HG03196 (cell line): ENCODE measurements around the gene TXNDC17.
"Not testable (repeated sequence)": the region's sequence is repeated elsewhere in the genome, so short reads cannot be mapped to it uniquely, and the experiment has no call there.

Experiments used
- ATAC-seq: cut with Tn5 transposase; IDR thresholded peaks from one replicate; pipeline ENCODE4 v1.9.1; 2021; ENCODE audit not compliant: unreplicated experiment

Gene TXNDC17

DNA sequence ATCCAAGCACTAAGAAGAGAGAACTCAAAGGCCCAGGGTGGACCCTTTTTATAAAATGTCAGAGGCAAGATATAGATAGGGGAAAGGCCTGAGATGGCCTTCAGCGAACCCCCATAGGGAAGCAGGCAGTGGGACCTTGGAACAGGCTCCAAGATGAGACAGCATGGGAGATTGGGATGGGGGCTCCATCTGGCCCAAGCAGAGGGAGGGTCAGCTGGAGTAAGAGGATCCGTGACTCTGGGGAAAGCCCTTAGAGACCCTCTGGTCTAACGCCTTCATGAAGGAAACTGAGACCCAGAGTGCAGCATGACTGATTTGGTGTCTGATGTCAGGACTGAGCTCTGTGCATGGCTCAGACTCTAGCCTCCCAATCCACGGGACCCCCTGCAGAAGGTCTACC lies 41.5 kb downstream of the TXNDC17 start:
- no peak for ATAC-seq

DNA sequence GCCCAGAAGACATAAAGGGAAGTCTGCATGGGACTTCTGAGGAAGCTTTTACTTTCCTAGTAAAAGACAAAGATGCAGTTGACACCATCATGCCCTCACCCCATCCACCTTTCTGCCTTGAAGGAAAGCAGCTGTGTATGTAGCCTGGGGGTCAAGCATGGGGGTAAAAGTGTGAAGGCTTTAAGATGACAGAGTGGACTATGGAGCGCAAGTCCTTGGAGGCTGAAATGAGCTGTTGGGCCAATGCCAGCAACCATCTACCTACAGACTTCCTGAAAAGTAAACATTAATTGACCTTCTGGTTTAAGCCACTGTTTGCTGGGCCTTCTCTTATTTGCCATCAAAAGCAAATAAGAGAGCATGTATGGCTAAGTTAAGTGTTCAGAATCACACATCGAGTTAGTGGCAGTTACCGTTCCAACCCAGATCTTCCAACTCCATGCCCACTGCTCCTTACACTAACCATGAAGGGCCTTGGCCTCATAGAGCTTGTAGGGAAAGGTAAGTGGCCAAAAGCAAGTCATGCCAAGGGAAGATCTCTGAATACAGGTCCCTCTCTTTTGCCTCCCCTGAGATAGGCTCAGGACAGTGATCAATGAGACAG lies 42.3 kb downstream of the TXNDC17 start:
- no peak for ATAC-seq

DNA sequence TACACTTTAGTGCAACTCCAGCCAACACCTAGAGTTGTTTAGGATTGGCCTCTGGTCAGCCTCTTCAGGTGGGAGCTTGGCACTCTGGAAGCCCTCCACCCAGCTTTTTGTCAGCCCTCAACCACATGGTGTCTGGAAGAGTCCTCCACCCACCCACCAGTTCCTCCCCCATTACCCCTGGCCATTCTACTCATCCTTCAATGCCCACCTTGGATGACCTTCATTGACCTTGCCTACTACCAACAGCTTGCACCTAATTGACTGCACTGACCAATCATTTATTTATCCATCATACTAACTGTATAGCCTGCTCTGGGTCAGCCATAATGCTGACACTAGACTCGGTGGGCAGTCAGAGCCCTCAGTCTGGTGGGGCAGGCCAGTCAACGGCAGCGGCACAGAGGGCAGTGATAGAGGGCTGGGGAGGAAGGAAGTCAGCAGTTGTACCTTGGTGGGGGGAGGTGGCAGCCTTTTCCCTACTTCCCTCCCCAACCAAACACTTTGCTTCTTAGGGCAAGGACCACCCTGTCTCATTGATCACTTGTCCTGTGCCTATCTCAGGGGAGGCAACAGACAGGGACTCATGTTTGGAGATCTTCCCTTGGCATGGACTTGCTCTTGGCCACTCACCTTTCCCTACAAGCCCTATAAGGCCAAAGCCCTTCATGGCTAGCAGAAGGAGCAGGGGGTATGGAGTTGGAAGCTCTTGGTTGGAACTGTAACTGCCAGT lies 43.0 kb downstream of the TXNDC17 start:
- no peak for ATAC-seq

DNA sequence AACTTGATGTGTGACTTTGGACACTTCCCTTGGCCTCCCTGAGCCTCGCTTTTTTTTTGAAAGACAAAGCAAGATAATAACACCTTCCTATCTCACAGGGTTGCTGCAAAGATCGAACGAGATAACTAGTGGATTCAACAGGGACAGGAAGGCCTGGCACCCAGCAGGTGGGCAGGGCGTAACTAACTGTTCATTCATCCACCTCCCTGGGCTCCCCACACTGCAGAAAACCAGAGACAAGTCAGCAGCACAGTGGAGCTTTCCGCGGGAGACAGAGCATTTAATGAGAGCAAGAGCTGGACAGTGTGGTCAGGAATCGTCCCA lies 43.6 kb downstream of the TXNDC17 start:
- no peak for ATAC-seq

DNA sequence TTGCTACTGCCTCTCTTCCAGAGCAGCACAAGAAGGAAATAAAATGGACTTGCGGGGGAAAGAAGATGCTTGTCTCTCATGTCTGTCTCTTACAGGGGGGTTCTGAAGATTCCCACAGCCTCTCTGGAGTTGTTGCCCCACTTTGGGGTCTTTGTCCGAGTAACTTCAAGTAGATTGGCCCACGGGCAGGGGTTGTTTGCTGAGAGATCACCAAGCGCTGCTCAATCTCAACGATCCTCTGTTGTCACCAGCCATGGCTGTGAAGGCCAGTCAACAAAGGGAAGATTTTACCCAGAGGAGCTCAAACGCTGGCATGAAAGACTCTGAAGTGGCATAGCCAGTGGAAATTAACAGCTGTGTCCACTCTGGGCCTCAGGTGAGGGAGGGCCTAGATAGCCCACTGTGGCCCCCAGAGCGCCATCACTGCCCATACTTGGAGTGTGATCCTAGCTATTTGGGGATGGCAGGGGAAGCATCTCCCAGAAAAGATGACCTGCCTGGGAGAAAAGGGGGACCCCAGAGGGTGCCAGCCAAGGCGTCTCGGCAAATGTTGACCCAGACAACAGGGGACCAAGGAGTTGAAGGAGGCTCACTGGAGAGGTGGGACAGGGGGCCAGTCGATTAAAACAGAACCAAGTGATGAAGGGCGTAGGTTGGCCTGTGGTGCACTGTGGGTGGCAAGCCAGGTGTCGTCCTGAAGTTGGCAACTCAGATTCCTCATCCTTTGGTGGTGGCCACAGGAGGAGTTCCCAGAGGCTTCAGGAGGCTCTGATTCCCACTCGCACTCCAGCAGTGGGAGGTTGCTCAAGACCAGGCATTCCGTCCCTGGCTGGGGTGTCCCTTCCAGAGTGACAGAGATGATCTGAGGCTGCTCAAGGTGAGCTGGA lies 44.3 kb downstream of the TXNDC17 start:
- ATAC-seq: no peak

DNA sequence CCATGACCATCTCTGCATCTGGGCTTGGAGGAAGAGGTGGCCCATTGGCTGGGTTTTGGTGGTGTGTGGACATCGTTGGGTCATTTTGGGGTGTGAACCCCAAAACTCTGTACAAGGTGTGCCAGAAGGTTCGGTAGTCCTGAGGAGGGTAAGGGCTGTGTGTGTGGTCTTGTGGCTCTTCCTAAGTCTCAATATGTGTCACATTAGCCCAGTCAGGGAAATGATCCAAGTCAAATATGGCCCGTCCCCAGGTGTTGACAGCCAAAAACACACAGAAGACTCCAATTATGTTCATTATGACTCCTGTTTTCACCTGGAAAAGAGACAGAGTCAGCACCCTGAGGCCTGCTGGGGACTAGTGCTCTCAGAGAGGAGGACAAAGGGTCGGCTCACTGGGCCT lies 45.2 kb downstream of the TXNDC17 start:
- no peak for ATAC-seq

DNA sequence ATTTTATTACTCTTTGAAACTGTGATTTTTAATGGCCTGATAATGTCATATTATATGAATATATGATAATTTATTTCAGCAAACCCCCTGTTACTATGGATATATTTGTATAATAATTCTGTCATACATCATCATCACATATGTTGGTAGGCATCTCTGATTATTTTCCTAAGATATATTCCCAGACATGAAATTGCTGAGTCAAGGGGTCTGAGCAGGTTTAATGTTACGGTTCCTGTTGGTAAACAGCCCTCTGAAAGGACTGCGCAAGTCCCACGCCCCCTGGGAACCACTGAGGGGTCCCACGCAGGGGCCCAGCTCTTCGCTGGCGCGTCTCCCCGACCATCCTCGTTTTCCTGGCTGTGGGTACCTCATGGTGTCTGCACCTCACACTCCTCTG lies 48.1 kb downstream of the TXNDC17 start:
- no peak for ATAC-seq

DNA sequence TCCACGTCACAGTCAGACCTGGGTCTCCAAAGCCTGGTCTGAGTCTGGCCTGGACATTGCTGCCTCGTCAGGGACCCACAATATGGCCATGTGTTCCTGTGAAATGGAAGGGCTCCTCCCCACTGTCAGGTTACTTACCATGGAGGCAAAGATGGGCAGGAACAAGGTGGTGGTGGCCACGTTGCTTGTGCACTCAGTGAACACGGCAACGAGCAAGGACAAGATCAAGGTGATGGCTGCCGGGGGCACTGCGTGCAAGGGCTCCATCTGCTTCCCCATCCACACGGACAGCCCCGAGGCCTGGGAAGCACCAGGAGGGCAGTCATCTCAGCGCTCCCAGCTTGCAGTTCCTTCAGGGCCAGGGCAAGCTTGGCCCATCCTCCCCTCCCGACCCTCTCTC lies 49.8 kb downstream of the TXNDC17 start:
- no peak for ATAC-seq

DNA sequence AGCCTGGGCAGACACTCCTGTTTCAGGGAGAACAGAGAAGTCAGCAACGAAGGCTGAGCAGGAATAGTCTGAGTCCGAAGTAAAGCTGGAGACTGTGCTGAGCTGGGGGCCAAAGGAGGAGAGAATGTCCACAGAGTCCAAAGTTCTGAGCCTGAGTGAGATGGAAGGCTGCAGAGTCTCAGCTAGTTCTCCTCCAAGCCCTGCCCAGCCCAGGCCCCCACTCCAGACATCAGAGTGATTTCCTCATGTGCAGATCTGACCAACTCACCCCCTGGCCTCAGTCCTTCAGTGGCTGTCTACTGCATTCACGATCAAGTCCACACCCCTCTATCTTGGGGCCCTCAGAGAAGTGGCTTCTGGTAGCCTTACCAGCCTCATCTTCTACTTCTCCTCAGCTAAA lies 50.7 kb downstream of the TXNDC17 start:
- no peak for ATAC-seq

DNA sequence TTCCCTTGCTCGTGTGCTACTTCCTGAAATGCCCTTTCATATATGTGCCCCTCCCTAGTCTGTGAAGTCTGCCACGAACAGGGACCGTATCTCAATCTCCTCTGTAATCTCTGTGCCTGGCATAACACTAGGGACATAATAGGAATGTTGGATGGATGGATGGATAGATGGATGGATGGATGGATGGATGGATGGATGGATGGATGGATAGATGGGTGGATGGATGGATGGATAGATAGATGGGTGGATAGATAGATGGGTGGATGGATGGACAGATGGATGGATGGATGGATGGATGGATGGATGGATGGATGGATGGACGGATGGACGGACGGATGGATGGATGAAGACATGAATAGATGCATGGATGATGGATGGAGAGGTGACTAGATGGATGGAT lies 51.1 kb downstream of the TXNDC17 start:
- ATAC-seq: not testable (repeated sequence)
